ENCODE results near the gene NNT.
"Not testable (repeated sequence)": the region's sequence is repeated elsewhere in the genome, so short reads cannot be mapped to it uniquely, and the experiment has no call there.

NNT gene

DNA sequence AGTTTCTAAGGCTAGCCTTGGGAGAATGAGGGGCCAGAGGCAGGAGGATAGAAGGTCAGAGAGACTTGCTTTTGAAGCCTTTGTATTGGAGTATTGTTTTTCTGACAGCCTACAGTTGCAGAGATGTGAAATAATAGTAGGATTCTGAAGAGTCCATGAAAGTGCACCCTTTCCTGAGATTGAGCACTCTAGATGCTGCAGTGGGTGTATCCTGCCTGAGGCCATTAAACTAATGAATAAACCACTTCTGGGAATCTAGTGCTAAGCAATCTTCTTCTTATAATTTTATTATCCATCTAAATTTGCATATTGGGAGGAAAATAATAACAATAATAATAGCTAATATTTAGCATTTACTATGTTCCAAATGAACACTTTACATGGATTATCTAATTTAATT, 19.3 kb upstream of the NNT start:
- no peak for DNase-seq (ENCODE audit: low spot score)

DNA sequence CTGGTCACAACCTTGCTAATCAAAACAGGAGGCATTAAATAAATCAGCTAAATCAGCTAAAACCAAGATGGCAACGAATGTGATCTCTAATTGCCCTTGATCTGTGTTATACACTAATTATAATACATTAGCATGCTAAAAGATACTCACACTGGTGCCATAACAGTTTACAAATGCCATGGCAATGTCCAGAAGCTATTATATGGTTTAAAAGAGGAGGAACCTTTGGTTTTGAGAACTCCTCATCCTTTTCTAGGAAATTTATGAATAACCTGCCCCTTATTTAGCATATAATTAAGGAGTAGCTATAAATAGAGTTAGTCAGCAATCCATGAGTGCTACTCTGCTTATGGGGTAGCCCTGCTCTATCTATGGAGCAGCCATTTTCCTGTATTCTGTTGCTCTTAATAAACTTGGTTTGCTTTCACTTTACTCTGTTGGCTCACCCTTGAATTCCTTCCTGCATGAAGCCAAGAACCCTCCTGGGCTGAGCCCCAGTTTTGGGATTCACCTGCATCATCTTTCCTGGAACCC, 18.7 kb upstream of the NNT start:
- DNase-seq (ENCODE audit: low spot score), result no peak

DNA sequence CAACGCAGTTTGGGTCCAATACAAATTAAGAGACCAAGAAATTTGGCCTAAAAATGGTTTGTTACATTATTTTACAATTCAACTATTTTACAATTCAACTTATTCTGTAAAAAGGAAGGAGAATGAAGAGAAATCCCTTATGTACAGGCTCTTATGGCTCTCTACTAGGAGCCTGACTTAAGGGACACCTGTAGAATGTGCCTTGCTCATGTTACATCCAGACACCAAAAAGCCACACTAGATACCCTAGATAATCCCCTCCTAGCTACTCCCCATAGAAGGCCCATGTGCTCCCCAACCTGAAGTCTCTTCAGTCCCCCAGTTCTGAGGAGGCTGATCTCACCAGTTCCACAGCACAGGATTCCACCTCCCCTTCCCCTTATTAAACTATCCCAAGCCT, 14.1 kb upstream of the NNT start:
- no peak for DNase-seq (ENCODE audit: low spot score)

DNA sequence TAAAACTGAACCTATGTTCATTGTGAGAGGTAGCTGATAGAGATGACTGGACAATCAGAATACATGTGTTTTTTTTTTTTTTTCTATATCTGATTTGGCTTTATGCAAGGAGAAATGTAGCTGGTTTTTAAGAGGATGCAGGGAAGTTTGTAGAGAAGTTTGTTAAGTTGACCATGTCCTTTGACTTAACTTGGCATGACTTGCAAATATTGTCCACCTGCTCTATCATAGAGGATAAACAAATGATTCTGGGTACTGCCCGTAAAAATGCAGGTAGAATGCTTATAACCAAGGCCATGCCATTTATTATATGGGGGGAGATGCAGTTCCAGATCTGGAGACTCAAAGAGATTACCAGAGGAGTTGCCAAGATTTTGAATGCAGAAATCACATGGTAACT, 13.7 kb upstream of the NNT start:
- no peak for DNase-seq (ENCODE audit: low spot score)

DNA sequence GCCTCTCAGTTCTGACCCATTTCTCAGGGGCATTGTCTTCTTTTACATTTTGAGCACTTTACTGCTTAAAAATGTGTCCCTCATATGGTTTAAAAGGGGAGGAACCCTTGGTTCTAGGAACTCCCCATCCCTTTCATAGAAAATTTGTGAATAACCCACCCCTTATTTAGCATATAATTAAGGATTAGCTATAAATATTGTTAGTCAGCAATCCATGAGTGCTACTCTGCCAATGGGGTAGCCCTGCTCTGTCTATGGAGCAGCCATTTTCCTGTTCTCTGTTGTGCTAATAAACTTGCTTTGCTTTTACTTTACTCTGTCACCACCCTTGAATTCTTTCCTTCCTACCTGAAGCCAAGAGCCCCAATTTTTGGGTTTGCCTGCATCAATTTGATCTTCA, 12.3 kb upstream of the NNT start:
- DNase-seq (ENCODE audit: low spot score), result no peak

DNA sequence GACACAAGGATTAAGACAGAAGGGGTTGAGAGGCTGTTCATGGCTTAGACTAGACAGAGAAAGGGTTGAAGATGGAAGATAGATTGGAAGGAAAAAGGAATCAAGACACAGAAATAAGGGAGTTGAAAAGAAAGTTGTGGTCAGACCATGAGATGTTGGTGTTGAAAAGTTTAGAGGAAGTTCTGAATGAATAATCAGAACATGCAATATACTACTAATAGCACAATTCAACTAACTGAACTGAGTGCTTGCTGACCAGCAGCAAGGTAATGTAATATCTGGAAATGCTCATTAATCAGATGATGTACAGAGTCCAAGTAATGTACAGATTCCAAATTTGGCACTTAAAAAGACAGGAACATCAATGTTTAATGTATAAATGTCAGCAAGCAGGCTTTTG, 10.6 kb upstream of the NNT start:
- DNase-seq (ENCODE audit: low spot score), result no peak

DNA sequence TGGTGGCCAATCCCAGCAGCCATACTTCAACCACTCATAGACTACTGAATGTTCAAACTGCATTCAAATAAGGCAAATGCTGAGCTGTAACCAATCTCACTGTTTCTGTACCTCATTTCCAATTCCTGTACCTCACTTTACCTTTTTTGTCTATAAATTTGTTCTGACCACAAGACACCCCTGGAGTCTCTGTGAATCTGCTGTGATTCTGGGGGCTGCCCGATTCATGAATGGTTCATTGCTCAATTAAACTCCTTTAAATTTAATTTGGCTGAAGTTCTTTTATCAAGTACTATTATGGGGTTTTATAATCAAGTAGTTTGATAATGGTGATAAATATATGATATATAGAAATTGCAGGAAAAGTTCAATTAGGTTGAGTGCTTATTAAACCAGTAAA, 4.1 kb upstream of the NNT start:
- DNase-seq (ENCODE audit: low spot score), result not testable (repeated sequence)

DNA sequence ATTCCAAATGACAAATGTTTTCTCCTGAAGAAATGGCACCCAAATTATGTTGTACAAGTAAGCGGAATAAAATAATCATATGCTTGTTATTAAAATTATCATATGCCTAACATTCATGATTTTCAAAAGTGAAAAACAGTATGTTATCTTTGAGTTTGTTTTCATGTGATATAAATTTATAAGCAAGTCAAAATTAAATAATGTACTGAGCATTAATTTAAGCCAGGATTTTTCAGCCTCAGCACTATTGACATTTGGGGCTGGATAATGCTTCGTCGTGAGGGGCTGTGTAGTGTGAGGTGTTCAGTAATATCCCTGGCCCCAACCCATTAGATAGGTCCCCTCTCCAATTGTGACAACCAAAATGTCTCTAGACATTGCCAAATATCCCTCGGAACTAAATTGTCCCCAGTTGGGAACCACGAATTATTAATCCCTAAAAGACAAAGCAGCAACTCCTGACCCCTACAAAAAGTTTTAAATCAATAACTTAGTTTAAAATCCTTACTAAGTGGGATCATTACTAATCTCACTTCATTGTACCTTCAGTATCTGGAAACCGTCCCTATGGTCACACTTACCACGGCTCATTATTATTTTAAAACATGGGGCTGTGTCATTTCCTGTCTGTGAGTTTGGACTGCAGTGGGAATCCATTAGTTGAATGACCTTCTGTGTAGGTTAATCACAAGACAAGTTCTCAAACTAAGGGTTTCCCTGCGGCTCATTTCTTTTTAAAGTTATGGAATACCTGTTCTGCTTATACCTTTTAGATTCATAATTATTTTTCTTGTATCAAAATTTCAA, 1.3 kb upstream of the NNT start:
- DNase-seq (ENCODE audit: low spot score), result peak; percentile 32

DNA sequence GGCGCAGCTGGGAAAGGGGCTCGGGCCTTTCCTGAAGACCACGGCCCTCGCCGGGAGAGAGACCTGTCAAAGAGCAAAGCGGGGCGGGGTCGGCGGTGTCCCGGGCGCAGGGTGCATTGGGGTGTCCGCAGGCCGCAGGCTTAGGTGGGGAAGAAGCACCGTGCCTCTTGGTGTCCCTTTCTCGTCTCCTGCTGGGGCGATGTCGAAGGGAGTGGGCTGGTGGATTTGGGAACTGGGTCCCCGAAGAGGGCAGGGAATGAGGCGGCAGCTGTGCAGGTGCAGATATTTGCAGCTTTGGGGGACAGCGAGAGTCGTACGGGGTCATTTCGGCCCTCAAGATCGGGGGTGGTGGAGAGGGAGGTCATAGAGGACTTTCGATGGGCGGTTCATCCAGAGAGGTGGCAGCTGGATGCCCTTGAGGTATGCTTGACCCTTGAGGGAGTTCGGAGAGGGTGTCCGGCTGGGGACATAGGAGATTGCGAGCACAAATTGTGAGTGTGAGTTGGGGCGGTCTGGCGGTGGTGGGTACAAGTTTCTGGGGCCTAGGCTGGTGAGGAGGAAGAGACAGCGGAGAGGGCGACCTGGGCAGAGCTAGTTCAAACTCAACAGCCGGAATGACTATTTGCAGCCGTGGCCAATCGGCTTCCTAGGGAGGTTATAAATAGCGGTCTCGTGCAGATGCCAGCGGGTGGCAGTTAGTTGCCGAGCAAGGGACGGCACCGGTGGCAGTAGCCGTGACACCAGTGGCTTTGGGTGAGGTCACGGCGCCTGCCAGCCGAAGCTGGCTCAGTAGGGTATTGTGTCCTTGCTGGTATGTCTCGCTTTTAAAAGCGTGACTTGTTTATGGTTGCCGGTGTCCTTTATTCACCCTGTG, 601 bp downstream of the NNT start:
- DNase-seq (ENCODE audit: low spot score), result peak; percentile 92

DNA sequence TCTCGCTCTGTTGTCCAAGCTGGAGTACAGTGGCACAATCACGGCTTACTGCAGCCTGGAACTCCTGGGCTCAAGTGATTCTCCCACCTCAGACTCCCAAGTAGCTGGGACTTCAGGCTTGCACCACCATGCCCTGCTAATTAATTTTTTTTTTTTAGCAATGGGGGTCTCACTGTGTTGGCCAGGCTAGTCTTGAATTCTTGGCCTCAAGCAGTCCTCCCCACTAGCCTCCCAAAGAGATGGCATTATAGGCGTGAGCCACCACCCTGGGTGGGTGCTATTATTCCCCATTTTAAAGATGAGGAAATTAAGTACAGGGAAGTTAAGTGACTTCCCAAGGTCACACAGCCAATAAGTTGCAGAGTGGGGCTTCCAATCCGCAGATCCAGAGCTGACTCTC, 1.7 kb downstream of the NNT start:
- DNase-seq (ENCODE audit: low spot score), result no peak

DNA sequence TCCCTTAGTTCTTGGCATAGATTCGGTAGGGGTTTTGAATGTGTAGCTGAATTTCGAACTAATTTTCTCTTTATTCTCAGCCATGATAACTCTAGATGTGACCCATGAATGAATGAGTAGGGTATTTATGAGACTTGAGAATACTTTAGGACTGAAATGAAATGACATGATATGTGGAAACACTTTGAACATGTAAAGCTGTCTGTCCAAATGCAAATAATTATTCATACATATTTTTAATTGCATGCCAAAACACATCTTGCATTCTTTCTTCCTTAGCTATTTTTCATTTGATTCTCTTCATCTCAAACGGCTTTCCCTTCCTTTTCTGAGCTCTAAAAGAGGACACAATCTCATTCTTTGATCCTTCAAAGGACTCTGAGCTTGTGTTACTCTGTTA, 3.4 kb downstream of the NNT start:
- no peak for DNase-seq (ENCODE audit: low spot score)

DNA sequence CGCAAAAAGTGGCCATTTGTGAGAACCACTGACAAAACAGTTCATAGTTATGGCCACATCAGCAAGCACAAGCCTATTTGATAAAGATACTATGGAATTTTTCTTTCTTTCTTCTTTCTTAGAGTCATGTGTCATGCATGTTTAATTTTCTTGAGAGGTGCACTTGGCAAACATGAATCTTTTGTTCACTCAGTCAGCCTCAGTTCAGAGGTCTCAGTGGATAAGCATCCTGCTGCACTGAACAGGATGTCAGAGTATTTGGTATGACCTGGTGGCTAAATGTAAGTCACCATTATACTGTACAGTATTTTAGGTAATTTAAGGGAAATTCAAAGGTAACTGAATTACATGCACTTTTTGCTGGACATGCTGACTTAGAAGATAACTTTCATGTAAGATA, 5.4 kb downstream of the NNT start:
- DNase-seq (ENCODE audit: low spot score), result no peak

DNA sequence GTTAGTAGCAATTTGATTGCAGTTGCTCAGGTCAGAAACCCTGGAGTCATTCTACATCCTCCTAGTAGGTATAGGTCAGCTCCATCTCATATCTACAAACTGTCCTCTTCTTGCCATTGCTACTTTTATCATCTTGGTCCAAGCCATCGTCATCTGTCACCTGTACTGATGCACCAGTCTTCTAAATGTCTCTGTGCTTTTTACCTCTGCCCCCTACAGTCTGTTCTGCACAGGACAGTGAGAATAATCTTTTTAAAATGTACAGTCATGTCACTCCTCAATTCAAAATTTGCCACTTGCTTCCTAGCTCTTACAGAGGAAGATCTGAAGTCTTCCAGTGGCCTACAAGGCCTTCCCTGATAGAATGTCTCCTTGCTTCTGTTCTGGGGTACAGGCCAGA, 6.8 kb downstream of the NNT start:
- DNase-seq (ENCODE audit: low spot score), result no peak

DNA sequence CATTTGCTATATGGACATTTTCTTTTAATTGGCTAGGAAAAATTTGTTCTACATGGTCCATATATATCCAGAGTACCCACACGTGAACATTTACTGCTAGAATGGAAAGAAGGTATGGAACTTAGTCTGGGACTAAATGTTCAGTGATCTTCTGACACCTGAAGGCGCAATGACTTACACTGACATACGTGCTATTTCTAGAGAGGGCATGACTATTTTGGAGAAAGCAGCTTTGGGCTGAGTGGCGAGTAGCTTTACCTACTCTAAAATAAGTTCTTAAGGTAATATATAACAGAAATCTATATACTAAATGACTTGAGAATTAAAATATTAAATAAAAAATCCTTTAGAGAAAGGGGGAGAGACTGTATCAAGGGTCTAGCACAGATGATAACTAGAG, 10.4 kb downstream of the NNT start:
- DNase-seq (ENCODE audit: low spot score), result no peak

DNA sequence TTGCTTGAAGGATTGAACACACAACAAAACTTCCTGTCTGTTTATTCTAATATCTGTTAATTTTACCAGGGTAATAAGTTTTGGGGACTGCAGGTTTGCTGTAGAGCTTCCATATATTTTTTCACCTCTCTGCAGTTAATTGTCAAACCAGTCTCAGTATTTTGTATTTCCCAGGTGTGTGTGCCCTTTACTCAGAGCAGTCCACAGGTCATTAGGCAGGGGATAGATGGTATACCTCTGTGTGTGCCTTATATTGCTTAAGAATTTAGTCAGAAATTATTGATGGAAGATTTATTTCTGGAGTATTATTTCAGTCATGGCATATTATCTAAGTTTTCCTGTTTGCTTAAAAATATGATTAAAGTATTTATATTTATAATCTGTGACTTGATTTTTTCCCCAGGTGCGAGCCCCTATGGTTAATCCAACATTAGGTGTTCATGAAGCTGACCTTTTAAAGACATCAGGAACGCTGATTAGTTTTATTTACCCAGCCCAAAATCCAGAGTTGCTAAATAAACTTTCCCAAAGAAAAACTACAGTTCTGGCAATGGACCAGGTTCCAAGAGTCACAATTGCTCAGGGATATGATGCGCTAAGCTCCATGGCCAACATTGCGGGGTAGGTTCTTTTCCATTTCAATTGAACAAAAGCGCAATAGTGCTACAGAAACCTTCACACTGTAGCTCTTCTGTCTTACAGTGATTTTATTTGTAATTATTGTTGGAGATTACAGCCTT, 12.6 kb downstream of the NNT start:
- no peak for DNase-seq (ENCODE audit: low spot score)

DNA sequence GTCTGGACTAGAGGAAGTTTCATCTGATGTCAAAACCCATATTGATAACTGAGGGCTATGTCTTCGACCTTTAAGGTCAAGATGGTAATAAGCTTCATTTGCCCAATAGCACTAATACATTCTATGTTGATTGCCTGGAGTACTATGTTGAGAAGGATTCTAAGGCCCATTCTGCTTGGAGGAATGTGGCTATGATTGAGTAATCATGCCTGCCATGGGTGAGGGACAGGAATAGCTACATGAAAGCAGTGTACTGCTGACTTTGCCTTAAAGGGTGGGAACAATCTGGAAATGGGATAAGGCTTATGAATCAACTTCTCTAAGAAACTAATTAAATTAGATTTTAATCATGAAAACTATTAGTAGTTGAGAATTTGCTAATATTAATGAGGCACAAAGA, 13.6 kb downstream of the NNT start:
- no peak for DNase-seq (ENCODE audit: low spot score)

DNA sequence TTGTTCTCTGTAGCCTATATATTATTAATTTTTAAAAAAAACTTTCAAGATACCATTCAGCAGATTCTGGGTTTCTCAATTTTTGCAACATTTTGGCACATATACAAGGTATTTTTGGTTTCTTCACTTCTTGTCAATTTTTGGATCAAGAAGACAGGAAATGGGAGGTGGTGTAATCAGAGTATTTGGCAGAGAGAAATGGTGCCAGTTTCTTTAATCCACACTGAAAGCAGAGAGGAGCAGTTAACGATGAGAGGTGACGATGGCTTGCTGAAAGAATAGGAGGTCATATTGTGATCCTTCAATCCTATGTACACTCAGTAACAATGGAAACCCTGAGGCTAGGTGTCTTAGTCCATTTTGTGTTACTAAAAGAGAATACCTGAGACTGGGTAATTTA, 16.4 kb downstream of the NNT start:
- no peak for DNase-seq (ENCODE audit: low spot score)

DNA sequence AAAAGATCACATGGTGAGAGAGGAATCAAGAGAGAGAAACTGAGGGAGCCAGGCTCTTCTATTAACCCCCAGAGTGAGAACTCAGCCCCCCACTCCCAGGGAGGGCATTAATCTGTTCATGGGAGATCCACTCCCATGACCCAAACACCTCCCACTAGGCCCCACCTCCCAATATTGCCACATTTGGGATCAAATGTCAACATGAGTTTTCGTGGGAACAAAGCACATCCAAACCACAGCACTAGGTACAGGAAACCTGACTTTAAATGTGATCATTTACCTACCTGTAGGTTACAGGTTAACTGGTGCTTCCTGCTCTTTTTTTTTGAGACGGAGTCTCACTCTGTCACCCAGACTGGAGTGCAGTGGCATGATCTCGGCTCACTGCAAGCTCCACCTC, 16.9 kb downstream of the NNT start:
- no peak for DNase-seq (ENCODE audit: low spot score)

DNA sequence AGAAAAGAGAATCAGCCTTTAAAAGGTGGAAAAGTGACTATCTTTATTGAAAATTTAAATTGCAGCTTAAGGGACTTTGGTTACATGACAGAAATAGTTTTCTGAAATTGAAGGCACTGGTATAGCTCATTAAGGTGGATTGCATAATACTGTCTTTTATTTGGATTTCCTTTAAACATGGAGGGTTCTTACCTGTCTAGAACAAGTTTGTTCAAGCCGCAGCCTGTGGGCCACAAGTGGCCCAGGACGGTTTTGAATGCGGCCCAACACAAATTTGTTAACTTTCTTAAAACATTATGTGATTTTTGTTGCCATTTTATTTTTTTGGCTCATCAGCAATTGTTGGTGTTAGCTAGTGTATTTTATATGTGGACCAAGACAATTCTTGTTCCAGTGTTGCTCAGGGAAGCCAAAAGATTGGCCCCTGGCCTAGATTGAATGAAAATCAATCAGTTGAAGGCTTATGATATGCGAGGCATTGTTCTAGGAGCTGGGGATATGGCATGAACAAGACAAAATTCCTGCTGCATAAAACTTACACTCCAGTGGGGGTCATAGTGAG, 18.0 kb downstream of the NNT start:
- no peak for DNase-seq (ENCODE audit: low spot score)

DNA sequence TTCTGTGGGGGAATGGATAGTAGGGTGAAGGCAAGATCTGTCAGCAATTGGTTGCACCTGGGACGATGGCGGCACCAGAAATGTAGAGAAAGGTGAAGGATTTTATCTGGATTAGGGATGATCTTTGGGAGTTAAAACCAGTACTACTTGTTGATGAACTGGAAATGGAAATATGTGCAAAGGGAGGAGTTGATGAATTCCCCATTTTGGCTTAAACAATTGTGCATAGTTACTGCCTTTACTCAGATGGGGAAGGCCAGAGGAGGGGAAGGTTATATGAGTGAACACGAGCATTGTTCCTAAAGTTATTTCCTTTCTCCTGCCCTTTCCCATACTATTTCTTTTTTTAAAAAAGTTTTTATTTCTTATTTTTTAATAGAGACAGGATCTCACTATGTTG, 19.1 kb downstream of the NNT start:
- no peak for DNase-seq (ENCODE audit: low spot score)

DNA sequence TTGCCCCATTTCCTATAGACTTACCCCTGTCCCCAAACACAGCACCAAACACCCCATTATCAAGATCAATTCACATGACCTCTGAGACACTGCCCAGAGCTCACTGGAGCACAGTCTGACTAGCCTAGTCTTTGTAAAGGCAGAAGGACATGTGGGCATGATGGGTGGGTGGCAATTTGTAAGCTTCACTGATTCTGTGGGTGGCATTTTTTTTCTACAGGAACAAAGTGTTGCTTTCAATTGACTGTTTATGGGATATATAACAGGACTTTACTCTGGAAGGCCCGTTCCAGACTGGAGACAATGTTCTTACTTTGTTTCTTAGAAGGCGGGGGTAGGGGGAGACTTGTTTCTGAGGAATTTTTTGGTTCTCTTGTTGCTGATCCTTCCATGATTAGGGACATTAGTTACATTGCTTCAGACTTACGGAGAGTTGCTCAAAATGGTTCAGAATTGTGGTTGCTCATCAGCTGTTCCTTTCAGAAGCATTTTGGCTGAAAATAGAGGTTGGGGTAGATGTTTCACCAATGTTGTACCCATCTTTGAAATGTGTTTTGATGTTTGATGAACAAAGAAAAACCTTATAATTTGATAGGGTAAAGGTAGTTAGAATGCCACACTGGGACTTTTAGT, 20.2 kb downstream of the NNT start:
- no peak for DNase-seq (ENCODE audit: low spot score)

DNA sequence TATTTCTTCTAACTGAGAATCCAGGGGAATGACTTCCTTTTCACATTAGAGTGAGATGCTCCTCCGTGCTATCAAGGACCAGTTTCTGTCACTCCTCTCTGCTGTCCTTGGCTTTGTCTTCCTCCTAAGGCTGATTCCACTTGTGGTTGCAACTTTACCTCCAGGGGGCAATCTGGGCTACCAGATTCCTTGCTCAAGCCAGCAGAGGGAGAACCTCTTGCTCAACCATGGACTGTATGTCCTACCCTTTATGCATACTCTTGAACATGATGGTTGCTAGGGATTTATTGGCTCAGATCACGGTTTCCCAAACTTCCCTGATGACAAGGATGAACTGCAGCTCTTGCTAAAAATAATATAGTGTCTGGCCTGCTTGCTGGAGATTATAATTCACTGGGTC, 24.0 kb downstream of the NNT start:
- peak; percentile 43 for DNase-seq (ENCODE audit: low spot score)

Data from LoVo (cell line).